GM21529 (cell line): ENCODE measurements around the gene DYNC2H1.
"Not testable (repeated sequence)": the region's sequence is repeated elsewhere in the genome, so short reads cannot be mapped to it uniquely, and the experiment has no call there.

Source experiments
- ATAC-seq: cut with Tn5 transposase; IDR thresholded peaks from one replicate; pipeline ENCODE4 v1.9.1; 2021; ENCODE audit not compliant: unreplicated experiment

DYNC2H1 gene

DNA sequence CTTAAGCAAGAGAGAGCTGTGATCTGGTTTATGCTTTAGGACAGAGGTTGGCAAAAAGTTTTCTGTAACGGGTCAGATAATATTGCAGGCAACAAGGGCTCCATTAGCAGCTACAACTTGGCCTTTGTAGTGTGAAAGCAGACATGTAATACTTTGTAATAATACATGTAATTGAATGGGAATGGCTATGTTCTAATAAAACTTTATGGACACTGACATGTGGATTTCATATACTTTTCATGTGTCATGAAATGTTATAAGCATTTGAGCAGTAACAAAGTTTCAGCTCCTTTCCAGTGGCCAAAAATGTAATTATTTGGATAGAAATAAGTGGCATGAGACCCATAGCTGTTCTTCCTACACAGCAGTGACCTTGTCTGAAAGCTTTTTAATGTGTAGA is 3.1 kb downstream of the DYNC2H1 start:
- no peak for ATAC-seq

DNA sequence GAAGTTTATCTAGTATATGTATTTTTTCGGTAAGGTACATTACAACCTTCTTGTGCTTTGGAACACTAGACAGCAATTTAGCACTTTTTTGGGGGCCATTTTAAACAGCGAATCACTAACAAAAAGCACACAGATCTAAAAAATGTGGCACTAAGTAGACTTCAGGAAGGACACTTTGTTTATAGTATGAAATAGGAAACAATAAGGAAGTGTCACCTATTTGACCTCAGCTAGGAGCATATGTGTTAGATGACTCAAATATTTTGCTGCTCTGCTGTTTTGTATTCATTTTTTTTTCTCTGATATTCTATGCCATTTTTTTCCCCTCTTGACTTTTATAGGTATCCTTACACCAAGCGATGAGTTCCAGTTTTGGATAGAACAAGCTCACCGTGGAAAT is 5.6 kb downstream of the DYNC2H1 start:
- no peak for ATAC-seq

DNA sequence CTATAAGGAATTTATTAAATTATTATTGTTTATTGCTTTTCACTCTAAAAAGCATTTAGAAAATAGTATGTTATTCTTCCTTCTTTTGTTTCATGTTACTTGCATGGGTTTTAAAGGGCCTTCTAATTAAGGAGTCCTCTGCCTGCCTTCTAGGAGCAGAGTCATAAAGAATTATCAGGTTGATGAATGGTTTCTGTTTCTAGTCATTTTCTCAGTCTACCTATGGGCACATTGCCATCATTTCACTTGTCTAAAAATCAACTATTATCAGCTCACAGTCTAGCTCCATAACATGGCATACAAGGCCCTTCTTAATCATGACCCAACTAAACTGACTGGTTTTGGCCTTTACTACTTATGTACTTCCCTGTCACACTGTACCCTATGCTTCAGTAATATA is 16.2 kb downstream of the DYNC2H1 start:
- no peak for ATAC-seq

DNA sequence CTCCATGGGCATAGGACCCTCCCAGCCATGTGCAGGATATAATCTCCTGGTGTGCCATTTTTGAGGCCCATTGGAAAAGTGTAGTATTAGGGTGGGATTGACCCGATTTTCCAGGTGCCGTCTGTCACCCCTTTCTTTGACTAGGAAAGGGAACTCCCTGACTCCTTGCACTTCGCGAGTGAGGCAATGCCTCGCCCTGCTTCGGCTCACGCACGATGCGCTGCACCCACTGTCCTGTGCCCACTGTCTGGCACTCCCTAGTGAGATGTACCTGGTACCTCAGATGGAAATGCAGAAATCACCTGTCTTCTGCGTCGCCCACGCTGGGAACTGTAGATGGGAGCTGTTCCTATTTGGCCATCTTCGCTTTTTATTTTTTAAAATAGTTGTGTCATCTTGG is 32.8 kb downstream of the DYNC2H1 start:
- ATAC-seq, result not testable (repeated sequence)

DNA sequence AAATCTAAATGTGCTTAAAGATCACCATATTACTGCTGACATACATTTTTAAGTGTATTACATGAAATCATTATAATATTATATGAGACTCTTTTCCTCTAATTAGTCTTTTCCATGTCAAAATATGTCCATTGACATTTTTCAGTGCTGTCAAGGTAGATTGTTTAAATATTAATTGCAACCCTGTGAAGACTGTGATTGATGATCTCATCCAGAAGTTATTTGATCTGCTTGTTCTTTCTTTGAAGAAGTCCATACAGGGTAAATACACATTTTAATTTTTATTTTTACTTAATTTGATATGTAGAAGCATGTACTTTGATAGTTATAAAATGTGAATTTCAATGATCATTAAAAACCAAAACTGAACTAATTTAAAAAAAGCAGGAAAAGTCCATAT is 38.4 kb downstream of the DYNC2H1 start:
- no peak for ATAC-seq

DNA sequence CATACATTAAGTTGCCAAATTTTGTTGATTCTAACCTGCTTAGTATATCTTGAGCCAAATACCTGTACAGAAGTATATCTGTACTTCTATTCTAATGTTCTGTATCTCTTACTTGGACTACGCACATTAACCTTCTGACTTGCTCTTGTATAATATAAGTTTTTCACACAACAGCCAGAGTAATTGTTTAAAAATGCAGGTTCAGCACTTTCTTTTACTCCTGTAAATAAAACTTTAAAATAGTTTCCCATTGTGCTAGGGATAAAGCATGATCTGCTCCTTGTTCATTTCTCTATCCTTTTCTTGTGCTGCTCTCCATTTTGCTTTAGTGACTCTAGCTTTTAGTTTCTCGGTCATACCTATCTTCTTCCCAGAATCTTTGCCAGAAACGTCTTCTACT is 48.3 kb downstream of the DYNC2H1 start:
- no peak for ATAC-seq

DNA sequence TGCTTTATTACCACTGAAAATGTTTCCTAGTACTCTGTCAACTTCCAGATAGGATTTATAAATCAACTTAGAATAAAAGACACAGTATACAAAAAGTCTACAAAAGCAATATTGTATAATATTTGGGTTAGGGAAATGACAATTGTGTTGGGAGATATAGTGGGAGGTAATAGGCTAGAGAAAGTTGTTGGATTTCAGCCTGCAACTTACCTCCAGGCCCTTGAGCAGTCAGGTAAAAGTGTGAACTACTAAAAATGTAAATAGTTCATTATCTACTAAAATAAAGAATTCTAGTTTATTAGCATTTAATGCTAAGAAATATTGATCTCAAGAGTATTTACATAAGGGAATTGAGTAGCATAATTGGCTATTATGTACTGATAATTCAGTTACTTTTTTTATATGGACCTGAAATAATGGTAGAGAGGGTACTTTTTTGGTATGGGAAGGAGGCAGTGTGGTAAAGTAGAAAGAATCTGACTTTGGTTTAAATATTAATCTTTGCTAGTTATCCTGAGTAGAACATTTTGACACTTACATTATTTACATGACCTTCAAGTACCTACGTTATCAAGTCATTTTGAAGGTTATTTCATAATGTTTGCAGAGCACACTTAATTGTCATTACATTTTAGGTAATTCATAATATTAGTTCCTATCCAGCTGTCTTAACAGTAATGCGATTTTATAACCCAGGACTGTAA is 55.0 kb downstream of the DYNC2H1 start:
- no peak for ATAC-seq

DNA sequence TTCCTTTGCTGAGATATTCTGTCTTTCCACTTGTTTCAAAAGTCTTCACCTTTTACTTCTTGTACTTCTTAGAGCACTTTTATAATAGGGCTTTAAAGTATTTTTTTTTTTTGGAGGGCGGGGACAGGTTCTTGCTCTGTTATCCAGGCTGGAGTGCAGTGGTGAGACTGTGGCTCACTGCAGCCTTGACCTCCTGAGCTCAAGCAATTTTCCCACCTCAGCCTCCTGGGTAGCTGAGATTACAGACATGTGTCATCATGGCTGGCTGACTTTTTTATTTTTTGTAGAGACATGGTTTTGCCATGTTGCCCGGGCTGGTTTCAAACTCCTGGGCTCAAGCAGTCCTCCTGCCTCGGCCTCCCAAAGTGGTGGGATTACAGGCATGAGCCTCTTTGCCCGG is 57.9 kb downstream of the DYNC2H1 start:
- ATAC-seq, result no peak

DNA sequence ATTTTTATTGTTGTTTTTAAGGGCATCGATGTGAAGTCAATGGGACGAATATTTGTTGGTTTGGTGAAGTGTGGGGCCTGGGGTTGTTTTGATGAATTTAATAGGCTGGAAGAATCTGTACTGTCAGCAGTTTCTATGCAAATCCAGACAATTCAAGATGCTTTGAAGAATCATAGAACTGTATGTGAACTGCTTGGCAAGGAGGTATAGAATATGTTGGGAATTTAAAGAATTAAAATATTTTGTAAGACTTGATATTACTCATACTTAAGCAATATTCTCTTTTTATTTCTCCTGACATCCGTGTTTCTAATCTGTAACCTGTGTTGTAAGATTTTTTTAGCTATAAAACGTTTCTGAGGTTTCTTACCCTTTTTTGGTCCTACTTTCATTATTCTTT is 61.6 kb downstream of the DYNC2H1 start:
- ATAC-seq, result no peak

DNA sequence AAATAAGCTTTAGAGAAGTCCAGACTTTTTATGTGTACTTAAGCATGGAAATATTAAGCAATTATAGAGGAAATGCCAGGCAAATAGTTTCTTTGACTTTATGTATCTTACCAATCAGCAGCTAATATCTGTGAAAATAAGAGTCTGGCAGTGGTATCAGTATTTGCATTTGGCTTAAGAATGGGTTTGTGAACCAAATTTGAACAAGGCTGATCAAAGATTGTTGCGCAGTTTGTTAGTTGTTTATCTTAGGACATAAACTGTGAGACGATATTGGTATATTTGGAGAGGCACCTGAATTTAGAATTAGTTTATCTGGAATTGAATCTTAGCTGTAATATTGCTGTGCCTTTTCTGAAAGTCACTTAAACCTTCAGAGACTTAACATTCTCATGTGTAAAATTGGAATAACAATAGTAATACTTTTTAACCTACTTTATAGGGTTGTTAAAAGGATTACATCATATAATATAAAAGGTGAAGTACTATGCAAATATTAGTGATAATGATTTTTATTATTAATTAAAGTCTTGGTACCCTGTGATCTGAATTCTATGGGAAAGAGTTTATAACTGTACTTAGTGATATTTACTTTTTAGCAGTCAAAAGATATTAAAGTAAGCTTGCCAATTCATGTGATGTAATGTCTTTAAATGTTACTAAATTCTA is 66.4 kb downstream of the DYNC2H1 start:
- no peak for ATAC-seq

DNA sequence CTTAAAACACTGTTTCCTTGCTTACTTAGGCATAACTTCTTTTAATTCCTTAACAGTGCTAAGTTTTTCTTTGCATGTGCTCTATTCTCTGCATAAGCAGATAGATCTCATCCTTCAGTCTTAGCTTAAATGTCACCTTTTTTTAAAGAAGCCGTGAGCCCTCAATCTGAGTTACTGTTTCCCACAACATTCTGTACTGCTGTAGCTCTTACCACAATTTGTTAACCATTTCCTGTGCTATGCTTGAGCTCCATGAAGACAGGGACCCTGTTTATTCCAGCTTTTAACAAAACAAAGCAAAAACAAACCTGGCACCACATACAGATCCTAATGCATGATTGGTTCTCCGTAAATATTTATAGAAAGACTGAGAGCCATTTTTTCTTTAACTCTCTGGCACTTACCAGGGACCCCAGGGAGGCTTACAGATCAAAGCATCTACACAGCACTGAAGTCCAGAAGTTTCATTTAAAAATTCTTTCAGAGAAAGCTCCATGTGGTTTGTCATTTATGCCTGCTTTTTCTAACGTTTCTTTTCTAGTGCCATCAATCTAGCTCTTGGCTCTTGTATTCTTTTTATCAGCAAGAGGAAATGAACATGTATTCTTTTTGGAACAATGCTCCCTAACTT is 74.9 kb downstream of the DYNC2H1 start:
- no peak for ATAC-seq

DNA sequence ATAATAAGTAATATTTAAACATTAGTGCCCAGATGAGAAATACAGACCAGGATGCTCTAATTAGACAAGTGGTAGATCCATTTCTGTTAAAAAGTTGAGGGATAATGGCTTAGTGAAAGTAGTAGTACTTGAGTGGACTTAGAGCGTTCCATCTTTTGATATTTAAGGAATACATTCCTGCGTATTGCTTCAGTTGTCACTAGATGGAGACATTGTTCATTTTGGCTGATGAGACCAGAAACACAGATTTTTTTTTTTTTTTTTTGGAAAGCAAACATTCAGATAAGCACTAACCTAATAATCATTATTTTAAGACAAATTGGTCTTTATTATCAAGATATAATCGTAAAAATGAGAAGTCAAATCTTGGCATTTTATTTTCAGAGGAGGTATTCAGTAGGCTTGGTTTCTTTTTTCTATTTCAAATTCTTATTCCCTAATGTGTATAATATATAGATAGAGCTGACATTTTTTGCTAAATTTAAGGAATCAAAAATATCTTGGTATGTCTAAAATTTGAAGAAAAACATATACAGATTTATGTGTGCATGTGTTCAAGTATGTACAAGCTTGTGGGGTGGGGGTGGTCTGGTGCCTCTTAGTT is 92.9 kb downstream of the DYNC2H1 start:
- ATAC-seq, result peak; percentile 60

DNA sequence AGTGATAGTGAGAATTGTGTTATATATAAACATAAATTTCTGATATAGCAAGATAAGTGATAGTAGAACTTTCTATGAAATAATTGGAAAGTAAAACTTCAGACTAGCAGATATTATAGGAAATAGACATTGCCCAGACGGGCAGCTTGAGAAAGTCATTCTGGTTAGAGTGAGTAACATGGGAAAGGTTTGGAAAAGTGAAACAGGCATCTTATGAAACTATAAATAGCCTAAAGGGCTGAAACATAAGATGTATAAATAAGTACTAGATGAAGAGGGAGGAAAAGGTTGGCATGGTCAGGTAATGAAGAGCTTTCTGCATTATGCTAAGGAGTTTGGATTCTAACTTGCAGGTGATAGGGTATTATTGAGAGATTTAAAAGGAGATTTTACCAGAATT is 101.3 kb downstream of the DYNC2H1 start:
- ATAC-seq, result no peak

DNA sequence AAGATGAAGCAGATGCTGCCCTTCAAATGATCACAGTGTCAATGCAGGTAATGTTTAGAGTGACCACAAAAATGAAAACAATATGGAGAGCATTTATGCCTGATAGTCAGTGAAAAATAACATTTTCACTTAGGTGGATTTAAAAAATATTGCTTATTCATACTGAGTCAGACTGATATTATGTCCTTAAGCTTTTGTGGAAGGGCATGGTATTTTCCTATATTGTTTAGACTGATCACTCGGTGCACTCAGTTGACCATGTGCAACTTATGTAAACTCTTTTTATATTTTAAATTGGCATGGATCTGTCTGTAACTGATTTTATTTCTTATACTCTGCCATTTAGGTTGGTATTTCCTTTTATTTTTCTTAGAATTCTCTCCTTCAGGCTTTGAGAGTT is 106.6 kb downstream of the DYNC2H1 start:
- ATAC-seq, result no peak

DNA sequence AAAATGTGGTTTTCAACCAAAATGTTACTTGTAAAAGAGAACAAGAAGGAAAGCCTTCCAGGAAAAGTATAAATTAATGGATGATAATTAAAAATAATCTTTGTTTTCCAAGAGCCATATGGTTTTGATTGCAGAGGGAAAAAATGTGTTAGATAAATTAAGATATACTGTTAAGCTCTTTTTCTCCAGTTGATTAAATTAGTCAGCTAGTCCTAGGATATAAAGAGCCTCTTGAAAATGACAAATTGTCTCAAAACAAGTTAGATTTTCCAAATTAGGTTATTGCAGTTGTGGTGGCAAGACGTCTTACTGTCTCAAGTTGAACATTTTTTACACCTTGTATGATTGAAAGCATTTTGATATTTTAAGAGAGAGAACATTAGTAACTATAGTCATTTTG is 110.9 kb downstream of the DYNC2H1 start:
- no peak for ATAC-seq

DNA sequence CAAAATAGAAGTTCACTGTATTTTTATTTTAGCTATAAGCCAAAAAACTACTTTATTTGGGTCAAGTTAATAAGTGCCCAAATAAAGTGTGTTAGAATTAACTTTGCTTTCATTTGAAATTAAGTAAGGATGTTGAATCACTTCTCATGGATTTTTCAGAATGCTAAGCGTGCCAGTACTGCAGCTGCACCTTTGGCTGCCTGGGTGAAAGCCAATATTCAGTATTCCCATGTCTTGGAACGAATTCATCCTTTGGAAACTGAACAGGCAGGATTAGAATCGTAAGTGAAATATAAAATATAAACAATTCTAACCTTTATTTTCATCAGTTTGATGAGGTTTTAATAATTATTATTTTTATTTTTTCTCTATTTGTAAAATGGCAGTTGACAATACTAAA is 113.6 kb downstream of the DYNC2H1 start:
- ATAC-seq, result no peak

DNA sequence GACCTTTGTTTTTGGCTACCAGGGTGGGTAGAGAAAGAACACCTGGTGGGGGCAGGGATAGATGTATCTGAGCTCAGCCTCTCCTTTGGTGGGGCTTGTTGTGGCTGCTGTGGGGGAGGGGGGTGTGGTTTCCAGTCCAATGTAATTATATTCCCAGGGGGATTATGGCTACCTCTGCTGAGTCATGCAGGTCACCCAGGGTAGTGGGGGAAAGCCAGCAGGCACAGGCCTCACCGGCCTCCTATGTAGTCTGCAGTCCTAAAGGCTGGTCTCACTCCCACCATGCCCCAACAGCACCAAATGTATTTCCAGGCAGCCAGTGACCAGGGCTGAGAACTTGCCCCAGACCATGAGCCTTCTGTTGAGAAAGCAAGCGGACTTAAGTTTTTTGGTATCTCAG is 119.6 kb downstream of the DYNC2H1 start:
- no peak for ATAC-seq

DNA sequence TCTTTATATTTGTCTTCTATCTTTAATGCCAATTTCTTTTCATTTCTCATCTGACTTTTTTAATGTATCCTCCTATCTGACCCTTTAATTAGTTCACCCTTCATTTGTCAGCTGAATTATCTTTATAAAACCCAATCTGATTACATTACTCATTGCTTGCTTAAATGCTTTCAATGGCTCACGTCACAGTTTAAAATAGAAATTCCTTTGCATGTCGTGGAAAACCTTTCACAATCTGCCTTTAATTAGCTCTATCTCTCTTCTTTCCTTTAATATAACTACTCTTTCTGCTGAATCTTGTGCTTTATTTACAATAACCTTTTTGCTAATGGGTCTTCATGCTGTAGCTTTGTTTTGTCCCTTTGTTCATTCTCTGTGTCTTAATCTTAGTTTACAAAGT is 125.7 kb downstream of the DYNC2H1 start:
- no peak for ATAC-seq

DNA sequence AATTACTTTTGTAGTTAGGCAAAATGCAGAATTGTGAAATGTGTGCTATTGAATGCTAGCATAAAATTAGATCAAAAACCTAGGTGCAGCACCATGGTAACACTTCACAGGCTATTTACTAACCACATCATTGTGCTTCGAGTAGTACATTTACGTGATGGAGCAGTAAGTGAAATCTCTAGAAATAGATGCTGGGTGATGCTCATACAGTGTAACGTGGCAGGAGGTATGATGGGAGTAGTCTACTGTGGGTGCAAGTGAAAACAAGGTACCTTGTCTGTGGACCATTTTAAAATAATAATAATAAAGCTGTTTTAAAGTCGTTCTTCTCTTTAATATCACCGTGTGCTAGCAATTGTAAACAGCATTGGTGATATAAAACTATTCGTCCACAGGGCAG is 132.3 kb downstream of the DYNC2H1 start:
- no peak for ATAC-seq

DNA sequence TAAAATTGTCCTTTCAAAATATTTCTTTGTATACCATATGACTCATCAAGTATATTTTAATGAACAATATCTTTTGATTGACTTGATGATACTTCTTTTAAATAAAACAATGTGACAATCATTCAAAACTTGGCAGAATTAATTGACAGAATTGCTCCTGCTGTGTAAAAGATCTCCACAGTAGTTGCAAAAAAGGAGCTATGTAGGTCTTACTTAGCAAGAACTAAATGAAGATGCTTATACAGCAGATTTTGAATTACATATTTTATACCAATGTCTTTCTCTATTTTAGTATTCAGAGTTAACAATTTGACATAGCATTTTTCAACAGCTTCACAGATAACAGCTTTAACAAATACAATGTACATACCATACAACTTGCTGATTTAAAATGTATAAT is 144.9 kb downstream of the DYNC2H1 start:
- no peak for ATAC-seq

DNA sequence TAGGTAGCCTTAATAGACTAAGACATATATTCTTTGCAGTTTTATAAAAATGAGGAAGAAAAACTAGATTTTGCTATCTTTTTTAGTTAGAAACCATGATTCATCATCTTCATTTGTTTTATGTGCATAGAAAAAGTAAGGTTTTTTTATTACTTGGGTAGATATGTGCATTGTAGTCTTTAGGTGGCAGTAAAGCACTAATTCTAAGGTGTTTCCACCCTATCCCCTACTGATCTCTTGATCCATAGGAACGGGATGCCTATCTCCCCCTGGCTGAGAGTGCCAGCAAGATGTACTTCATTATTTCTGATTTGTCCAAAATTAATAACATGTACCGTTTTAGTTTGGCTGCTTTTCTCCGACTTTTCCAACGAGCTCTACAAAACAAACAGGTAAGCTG is 148.1 kb downstream of the DYNC2H1 start:
- ATAC-seq, result no peak

DNA sequence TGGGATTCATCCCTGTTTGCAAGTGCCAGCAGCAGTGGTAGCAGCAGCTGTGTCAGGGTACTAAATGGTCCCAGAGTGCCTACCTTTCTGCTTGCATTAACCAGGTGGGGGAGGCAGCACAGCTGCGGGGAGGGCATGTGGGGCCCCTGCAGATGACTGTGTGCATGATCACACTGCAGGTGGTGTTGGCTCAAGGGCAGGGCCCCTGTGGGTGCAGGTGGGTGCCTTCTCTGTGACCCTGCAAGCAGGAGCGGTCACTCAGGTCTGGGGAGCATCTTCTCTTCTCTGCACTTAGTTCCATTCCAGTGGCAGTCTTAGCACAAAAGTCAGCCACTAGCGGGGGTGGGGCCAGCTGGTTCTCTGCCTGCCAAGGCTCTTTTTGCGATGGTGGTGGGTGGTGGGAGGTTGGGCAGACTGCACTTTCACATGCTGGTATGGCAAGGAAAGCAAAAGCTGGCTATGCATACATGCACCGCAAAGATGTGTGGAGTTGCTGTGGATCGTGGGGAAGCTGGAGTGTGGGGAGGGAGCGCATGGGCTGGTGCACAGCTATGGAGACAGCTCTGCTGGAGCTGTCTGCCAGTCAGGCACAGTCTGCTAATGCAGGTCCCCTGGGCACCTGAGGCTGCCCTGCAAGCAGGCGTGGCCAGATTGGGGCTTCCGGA is 157.1 kb downstream of the DYNC2H1 start:
- no peak for ATAC-seq
